Activated CD4-positive, alpha-beta T cell treated with anti-CD3 and anti-CD28 coated beads, Interleukin-2, amount 50 U/mL, for 16 hours (primary cell): ENCODE data around the gene TOR4A.
A peak's percentile ranks its signal among the peaks of the same experiment; 100 is the strongest.
"Not testable (repeated sequence)": the region's sequence is repeated elsewhere in the genome, so short reads cannot be mapped to it uniquely, and the experiment has no call there.

Experiments
- DNase-seq: peaks from one replicate; pipeline ENCODE4 v3.0.0-alpha.2; 2020

TOR4A gene

DNA sequence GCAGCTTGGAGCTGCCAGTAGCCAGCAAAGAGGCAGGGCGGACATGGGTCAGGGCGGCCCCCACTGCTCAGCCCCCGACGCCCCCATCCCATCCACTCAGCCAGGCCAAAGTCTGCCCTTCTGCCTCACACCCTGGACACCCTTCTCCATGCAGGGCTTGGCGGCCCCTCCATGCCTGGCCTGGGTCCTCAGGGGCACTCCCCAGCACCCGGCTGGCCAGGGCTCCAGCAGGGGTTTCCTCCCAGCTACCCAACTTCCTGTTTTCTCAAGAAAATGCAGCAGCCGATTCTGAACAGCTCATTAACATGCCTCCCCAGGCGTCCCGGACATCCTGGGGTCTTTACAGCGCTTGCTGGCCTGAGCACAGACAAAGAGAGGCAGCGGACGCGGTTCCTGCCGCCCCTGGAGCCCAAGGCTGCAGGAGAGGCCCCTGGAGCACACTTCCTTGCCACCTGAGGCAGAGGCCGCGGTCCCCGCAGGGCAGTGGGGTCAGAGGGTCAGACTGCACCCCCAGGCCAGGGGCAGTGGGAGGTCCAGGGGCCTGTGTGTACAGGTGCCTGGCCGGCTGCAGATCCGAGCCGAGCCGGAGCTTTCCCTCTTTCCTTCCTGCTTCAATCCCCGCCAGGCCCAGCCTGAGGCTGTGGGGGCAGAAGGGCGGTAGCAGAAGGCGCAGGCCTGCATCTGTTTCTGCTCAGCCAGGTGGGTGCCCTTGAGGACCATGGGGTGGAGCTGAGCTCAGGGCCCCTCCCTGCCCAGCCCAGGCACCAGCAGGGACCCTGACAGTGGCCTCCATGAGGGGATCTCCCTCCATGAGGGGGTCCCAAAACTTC lies 43.2 kb downstream of the TOR4A start:
- DNase-seq, result no peak

DNA sequence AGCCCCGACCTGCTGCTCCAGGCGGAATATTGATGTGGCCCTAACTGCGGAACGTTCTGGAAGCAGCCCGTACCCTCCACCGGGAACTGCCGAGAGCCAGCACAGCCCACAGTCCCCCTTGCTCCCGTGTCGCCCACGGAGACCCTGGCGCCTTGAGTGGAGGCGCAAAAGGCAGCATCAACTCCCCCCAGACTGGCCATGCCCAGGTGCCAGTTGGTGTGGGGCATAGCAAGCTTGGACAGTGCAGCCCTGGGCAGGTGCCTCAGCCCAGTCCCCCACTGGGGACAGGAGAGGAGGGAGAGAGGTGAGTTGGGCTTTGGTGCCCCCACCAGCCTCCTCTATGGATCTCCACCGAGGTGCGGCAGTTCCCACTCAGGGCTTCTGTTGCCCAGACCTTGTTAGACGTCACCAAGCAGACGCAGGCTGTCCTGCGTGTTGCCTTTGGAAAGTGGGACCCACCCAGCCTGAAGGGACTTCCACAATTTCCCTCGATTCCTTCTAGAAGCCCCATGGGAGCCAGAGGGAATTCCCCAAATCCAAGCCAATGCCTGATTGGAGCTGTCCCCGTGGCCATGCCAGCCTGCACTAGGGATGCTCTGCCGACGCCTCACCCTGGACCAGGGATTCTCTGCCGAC lies 44.3 kb downstream of the TOR4A start:
- no peak for DNase-seq

DNA sequence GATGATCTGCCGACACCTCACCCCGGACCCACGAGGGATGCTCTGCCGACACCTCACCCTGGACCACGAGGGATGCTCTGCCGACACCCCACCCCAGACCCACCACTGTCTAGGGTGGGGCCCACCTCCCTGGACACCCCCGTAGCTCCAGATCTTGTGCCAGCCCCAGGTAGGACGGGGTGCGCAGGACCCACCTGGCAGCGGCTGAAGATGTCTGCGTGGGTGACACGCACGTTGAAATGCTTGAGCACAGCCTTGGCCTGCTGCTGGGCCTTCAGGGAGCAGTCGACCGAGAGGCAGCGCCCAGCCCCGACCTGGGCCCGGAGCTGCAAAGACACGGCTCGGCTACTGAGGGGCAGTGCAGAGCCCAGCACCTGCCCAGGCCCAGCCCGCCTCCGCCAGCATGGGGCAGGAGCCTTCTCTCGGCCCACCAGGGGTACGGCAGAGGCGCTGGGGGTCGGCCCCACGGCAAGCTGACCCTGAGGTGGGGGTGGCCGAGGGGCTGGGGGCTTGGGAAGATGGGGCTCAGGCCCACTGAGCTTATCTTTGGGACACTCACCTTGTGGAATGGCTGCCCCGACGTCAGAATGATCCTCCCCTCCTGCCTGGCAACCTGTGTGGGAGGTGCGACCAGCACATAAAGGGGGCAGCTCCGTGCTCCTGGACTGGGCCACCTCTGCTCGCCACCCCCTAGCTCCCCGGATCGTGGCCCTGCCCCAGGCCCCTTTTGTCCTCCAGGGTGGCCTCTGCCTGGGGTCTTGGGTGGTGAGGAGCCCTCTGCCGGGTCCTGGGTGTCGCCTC lies 46.2 kb downstream of the TOR4A start:
- no peak for DNase-seq

DNA sequence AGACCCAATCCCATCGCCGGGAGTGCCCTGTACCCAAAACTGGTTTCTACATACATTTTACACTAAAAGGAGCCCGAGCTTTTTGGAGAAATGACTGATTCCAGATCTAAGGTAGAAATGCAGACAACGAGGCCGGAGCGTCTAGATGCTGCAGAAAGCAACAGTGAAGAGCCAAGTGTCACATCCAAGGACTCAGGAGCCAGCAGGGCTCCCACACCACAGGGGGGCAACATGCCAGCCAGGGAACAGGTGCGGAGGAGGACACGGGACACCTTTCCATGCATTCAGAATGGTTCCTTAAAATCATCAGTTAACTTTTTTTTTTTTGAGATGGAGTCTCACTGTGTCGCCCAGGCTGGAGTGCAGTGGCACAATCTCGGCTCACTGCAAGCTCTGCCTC lies 47.6 kb downstream of the TOR4A start:
- no peak for DNase-seq

DNA sequence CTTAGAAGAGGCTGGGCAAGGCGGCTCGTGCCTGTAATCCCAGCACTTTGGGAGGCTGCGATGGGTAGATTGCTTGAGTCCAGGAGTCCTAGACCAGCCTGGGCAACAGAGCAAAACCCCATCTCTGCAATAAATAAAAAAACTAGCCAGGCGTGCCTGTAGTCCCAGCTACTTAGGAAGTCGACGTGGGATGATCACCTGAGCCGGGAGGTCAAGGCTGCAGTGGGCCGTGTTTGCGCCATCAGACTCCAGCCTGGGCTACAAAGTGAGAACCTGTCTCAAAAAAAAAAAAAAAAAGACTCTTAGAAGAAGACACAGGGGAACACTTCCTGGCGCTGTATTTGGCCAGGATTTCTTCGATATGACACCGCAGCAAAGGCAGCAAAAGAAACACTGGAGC lies 48.3 kb downstream of the TOR4A start:
- no peak for DNase-seq

DNA sequence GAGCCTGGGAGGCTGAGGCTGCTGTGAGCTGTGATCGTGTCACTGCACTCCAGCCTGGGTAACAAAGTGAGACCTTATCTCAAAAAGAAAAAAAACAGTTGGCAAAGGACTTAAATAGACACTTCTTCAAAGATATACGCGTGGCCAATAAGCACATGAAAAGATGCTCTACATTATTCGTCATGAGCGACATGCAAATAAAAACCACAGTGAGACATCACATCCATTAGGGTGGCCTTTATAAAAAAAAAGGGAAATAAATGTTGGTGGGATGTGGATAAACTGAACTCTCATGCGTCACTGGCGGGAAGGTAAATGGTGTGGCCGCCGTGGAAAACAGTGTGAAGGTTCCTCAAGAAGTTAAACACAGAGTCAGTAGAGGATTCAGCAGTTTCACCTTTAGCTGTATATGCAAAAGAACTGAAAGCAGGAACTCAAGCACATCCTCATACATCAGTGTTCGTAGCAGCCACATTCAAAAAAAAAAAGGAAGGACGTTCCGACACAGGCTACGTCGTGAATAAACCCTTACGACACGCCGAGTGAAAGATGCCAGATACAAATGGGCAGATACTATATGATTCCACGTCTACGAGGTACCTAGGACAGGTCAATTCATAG lies 49.0 kb downstream of the TOR4A start:
- DNase-seq, result no peak

DNA sequence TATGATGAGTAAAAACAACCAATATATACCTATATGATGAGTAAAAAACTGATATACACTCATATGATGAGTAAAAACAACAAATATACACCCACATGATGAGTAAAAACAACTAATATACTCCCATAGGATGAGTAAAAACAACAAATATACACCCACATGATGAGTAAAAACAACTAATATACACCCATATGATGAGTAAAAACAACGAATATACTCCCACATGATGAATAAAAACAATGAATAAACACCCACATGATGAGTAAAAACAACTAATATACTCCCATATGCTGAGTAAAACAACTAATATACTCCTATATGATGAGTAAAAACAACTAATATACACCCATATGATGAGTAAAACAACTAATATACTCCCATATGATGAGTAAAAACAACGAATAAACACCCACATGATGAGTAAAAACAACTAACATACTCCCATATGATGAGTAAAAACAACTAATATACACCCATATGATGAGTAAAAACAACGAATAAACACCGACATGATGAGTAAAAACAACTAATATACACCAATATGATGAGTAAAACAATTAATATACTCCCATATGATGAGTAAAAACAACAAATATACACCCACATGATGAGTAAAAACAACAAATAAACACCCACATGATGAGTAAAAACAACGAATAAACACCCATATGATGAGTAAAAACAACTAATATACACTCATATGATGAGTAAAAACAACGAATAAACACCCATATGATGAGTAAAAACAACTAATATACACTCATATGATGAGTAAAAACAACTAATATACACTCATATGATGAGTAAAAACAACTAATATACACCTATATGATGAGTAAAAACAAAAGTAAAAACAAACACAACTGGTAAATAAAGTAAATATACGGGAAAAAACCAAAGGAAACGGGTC lies 50.4 kb downstream of the TOR4A start:
- peak; percentile 35 for DNase-seq

DNA sequence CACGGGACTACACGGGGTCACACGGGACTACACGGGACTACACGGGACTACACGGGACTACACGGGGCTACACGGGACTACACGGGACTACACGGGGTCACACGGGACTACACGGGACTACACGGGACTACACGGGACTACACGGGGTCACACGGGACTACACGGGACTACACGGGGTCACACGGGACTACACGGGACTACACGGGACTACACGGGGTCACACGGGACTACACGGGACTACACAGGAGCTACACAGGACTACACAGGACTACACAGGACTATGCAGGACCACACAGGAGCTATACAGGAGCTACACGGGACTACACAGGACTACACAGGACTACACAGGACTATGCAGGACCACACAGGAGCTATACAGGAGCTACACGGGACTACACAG lies 52.1 kb downstream of the TOR4A start:
- not testable (repeated sequence) for DNase-seq

DNA sequence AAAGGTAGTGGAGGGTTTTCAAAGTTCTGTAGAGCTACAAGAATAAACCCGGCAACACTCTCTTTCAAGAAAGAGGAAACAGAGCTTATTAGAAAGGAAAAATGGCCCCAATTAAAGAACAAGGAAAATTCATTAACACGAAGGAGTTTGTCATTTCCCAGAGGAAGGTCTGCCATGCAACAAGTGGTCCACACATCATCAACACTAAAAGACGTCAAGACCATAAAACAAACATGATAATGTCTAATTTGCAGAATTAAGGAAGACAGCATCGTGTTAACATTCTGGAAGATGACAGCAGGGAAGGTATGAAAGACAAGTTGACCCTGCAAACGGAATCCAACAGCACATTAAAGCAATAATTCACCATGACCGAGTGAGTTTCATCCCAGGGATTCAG lies 53.2 kb downstream of the TOR4A start:
- DNase-seq, result no peak

DNA sequence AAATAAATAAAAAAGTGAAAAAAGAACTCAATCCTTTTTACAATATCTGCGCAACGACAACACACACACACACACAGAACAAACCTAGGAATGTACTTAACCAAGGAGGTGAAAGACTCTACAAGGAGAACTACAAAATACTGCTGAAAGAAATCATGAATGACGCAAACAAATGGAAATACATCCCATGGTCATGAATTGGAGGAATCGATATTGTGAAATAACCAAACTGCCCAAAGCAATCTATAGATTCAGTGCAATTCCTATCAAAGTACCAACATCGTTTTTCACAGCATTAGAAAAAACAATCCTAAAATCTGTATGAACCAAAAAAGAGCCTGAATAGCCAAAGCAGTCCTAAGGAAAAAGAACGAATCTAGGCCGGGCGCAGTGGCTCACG lies 54.4 kb downstream of the TOR4A start:
- DNase-seq, result no peak
